ENCODE measurements around the gene CNOT8. TPM values are rescaled to one million over a fixed set of nuclear protein-coding genes. Genes with fewer than 3 reads are reported as not detected.
A peak's percentile ranks its signal among the peaks of the same experiment; 100 is the strongest.

CNOT8 gene
- total RNA-seq: 40.6 and 60.5 TPM in 2 replicates

DNA sequence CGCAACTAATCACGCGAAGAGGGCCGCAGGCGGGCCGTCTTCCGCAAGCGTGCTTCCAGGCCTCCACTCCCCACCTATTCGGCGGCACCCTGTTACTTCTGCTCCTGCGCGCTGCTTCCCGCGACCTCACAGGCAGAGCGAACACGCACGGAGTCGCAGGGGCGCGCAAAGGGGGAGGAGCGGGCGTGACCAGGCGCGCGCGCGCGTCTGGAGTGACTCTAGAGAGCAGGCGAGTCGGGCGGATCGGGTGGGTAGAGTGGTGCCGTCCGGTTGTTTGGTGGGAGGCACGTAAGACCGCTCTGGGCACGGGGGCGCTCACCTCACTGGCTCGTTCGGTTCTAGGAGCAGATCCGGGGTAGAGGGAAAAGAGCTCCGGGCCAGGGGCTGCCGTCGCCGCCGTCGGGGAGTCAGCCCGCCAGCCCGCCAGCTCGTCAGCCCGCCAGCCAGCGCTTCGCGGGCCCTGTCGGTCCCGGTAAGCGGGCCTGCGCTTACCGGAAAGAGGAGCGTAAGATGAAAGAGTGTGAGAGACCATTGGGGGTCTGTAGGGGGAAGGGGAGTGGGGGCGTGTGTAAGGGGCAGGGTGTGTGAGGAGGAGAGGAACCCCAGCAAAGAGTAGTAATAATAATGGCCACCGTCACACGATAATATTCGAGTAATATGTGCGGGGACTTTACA is at the start of gene CNOT8:
TSS of gene CNOT8 (plus strand) at position 331 of the 675 bp plus-strand sequence. CDS start 4,652 bp downstream, outside the sequence.
- peak; percentile 97 for DNase-seq (ENCODE audit: low read depth)
- TF ChIP-seq, protein P1, sequence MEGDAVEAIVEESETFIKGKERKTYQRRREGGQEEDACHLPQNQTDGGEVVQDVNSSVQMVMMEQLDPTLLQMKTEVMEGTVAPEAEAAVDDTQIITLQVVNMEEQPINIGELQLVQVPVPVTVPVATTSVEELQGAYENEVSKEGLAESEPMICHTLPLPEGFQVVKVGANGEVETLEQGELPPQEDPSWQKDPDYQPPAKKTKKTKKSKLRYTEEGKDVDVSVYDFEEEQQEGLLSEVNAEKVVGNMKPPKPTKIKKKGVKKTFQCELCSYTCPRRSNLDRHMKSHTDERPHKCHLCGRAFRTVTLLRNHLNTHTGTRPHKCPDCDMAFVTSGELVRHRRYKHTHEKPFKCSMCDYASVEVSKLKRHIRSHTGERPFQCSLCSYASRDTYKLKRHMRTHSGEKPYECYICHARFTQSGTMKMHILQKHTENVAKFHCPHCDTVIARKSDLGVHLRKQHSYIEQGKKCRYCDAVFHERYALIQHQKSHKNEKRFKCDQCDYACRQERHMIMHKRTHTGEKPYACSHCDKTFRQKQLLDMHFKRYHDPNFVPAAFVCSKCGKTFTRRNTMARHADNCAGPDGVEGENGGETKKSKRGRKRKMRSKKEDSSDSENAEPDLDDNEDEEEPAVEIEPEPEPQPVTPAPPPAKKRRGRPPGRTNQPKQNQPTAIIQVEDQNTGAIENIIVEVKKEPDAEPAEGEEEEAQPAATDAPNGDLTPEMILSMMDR (IDR thresholded peaks at IDR 0.05; ENCODE audit: insufficient read depth, low read depth, low read length): no peak
- peak within 1 kb of the TSS; percentile 90 for H3K4me3 ChIP-seq (ENCODE audit: low read depth, low read length)

DNA sequence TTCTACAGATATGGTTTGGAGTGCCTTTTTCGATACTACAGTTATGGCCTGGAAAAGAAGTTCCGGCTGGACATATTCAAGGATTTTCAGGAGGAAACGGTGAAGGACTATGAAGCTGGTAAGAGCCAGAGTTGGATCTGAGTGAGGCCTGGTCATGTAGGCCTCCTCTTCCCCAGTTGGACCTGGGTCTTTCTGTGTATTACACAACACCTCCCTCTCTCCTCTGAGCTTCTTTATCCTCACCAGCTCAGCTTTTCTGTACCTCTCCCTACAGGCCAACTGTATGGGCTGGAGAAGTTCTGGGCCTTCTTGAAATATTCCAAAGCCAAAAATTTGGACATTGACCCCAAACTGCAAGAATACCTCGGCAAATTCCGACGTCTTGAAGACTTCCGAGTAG is 47.2 kb upstream of the CNOT8 start:
- H3K4me3 ChIP-seq (ENCODE audit: low read depth, low read length): no peak overlapping the region
- TF ChIP-seq, protein P1 (IDR thresholded peaks at IDR 0.05; ENCODE audit: insufficient read depth, low read depth, low read length): no peak
- no peak for DNase-seq (ENCODE audit: low read depth)

DNA sequence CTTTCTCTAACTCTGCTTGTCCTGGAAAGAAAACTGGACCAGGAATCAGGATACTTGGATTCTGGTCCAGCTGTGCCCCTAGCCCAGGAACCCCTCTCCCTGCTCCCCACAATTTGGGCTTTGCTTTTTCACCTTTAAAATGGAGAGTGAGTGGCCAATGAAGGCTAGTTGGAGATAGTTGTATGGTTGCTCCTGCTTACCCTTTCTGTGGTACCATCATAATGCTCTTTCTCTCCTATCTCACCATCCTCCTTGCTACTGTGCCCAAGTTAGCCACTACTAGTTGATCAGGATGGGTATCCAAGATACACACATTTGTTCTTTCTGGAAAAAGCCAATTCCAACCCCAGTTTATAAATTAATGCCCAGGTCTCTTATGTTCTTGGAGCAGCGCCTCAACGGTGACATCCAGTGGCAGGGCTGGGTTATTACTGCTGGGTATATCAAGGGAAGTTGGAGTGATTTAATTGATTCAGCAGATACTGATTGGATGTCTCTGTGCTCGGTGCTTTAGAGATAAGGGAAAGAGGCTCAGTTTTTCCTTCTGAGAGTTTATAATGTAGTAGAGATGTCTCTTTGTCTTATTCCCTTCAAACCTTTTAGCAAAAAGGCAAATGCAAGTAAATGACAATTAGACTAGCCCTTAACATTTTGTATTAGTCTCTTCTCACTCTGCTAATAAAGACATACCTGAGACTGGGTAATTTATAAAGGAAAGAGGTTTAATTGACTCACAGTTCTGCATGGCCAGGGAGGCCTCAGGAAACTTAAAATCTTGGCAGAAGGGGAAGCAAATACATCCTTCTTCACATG is 46.6 kb upstream of the CNOT8 start:
- no peak overlapping the region for H3K4me3 ChIP-seq (ENCODE audit: low read depth, low read length)
- DNase-seq (ENCODE audit: low read depth): peak; percentile 80
- TF ChIP-seq, protein P1 (IDR thresholded peaks at IDR 0.05; ENCODE audit: insufficient read depth, low read depth, low read length): peak; percentile 96

DNA sequence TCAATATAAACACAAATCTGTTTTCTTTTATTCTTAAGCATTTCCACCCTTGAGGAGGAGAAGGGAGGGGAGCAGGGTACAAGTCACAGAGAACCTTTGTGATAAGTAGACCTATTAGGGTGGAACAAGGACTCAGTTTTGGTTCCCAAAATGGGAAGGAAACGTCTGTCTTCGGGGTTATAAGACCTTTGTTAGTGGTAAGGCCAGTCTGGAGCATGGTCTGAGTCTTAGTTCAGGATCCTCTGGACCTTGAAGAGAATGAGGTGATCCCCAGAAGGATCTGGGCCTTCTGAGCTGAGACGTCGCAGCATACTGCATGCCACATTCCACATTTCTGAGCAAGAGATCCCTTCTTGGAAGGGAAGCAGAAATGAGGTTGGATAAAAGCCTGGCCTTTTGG is 45.3 kb upstream of the CNOT8 start:
- no peak for DNase-seq (ENCODE audit: low read depth)
- TF ChIP-seq, protein P1 (IDR thresholded peaks at IDR 0.05; ENCODE audit: insufficient read depth, low read depth, low read length): no peak
- H3K4me3 ChIP-seq (ENCODE audit: low read depth, low read length): no peak overlapping the region

DNA sequence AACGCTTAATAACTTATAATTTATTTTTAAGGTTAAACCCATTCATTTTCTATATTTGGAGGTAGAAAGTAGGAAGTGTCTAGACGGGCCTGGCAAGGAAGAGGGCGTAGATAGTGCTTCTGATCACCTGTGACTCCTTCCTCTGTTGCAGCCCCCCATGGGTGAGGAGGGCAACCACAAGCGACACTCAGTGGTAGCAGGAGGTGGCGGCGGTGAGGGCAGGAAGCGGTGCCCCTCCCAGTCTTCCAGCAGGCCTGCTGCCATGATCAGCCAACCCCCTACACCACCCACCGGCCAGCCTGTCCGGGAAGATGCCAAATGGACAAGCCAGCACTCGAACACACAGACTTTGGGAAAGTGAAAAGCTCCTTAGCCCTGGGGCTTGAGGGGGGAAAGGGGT is 44.7 kb upstream of the CNOT8 start:
- TF ChIP-seq, protein P1 (IDR thresholded peaks at IDR 0.05; ENCODE audit: insufficient read depth, low read depth, low read length): no peak
- no peak for DNase-seq (ENCODE audit: low read depth)

DNA sequence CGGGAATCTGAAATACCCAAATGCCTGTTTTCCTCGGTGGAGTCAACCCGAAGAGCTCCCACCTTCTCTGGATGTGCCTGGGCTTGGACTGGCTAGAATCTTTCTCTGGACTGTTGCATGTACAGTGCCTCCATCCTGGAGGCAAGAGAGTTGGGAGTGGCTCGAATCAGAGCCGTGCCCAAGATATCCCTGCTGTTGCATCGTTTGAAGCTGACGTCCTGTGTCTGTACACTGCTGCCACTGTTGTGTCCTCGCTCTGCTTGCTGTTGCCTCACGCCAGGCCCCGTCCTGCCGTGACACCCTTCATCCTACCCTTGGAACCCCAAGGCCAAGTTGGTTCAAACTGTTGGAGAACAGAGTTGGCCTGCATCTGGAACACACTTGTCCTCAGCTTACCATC is 43.4 kb upstream of the CNOT8 start:
- no peak overlapping the region for H3K4me3 ChIP-seq (ENCODE audit: low read depth, low read length)
- TF ChIP-seq, protein P1 (IDR thresholded peaks at IDR 0.05; ENCODE audit: insufficient read depth, low read depth, low read length): no peak
- no peak for DNase-seq (ENCODE audit: low read depth)

More for the DNA sequence above, 44.7 kb upstream of the CNOT8 start:
- H3K4me3 ChIP-seq (ENCODE audit: low read depth, low read length): no peak overlapping the region

Measured in fibroblast of villous mesenchyme (primary cell).